ENCODE measurements around the gene SNX25.
"Not testable (repeated sequence)": the region's sequence is repeated elsewhere in the genome, so short reads cannot be mapped to it uniquely, and the experiment has no call there.

SNX25 gene

GRCh38 chr4:185235119-185235842 lies 25.9 kb downstream of the SNX25 start:
- DNase-seq, result no peak

DNA sequence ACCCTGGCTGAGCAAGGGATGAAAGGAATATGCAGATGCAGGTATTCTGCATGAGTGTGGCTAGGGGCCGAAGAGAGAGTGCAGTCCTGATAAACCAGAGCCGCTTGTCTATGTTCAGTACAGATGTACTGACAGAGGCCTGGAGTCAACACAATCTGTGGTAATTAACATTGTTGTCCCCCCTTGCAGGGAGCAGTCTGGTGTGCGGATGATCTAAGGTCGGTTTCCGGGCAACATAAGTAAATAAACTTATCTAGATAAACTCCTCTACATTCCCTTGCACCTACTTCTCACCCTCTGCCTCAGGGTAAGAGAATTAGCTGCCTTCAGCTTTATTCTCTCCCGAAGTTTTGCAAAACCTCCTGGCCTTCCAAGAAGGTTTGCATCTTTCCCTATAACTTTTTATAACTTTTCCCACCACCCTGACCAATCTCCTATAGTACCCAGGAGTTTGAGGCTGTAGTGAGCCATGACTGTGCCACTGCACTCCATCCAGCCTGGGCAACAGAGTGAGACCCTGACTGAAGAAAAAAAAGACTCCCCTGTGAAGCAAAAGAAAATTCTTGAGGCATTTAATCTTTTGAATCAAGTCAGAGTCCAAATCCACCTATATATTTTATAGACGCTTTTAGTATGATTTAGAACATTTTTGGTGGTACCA lies 26.6 kb downstream of the SNX25 start:
- DNase-seq, result peak; percentile 35

DNA sequence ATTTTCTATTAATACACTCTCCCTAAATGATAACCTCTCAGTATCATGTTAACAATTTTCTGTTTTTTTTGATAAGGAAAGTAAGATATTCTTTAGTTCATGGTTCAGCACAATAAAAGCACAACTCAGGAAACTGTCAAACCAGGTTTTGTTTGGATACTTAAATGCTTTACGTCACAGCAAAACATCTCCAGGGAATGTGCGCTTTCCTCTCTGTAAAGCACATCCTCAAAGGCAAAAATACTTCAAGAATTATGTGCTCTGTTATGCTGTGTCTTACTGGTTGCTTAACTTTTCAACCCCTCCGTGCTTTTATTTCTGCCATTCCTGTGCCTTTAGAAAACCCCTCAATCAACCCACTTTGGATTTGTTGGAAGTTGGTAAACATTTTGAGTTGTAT lies 27.8 kb downstream of the SNX25 start:
- DNase-seq, result no peak

DNA sequence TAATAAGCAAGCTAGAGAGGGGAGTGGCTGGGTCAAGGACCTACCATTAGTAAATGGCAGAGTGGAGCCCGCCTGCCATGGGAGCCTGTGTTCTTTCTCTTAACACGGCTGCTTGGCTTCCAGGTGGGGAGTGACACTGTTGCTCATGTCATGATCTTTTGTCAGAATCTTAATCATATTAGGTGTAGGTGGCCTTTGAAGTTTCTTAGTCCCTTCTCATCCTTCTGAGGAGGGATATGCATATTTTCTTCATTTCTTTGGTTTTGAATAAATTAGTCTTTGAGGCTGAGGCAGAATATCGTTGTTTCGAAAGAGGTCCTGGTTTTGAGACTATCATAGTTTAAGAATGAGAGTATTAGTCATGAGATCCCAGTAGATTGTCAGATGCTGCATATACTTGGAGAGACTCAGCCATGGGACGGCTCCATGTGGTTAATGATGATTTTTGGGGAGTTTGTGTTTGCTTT lies 28.9 kb downstream of the SNX25 start:
- no peak for DNase-seq

DNA sequence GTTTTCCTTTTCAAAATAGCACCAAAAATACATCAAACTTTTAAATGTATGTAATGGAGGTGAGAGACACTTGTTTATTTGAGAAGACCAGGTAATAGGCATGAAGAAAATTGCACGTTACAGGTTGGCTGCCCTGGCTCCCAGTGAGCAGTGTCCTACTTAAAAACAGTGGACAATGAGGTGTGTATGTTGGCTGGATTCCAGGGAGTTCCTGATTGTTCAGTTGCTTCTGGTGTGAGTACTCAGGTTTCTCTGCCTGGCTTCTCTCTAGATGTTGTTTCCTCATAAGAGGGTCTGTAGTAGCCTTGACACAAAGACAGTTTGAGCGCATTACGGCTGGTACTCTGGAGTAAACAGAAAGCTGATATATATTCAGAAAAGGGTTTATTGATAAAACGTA lies 29.4 kb downstream of the SNX25 start:
- no peak for DNase-seq

GRCh38 chr4:185240486-185240885 lies 31.1 kb downstream of the SNX25 start:
- DNase-seq, result not testable (repeated sequence)

GRCh38 chr4:185242749-185243533 lies 33.5 kb downstream of the SNX25 start:
- DNase-seq, result no peak

DNA sequence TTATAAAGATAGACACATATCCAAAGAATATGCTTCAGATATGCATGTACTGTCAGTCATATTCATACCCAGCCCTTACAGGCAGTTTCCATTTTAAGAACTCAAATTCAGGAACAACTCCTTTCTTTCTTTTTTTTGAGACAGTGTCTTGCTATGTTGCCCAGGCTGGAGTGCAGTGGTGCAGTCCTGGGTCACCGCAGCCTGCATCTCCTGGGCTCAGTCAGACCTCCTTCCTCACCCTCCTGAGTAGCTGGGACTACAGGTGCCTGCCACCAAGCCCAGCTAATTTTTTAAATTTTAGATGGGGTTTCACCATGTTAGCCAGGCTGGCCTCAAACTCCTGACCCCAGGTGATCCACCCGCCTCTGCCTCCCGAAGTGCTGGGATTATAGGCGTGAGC lies 34.5 kb downstream of the SNX25 start:
- DNase-seq, result no peak

DNA sequence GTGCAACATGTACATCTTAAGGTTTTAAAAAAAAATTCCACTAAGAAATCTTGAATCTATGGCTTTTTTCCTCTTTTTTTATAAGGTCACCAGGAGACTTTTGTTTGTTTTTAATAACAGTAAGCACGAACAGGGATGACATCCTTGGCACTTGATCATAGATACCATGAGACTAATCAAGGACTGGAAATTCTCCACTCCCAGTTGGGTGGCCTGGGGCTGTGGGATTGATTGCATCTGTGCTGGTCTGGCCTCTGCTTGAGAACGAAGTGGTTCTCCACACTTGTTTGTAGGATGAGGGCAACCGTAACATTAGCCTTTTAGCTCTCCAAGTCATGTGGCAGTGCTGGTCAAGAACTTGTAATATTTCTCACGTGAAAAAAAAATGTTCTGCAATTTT lies 35.4 kb downstream of the SNX25 start:
- DNase-seq, result no peak

- no peak for DNase-seq
Observed at GRCh38 chr4:185246453-185246852, 37.1 kb downstream of the SNX25 start.

- no peak for DNase-seq
Observed at GRCh38 chr4:185247151-185247550, 37.8 kb downstream of the SNX25 start.

- no peak for DNase-seq
Observed at GRCh38 chr4:185248393-185249039, 39.1 kb downstream of the SNX25 start.

GRCh38 chr4:185249105-185249504 lies 39.7 kb downstream of the SNX25 start:
- no peak for DNase-seq

GRCh38 chr4:185254434-185254833 lies 45.0 kb downstream of the SNX25 start:
- no peak for DNase-seq

- DNase-seq, result no peak
Observed at GRCh38 chr4:185255868-185256267, 46.5 kb downstream of the SNX25 start.

- peak; percentile 34 for DNase-seq
Observed at GRCh38 chr4:185256446-185256845, 47.0 kb downstream of the SNX25 start.

- no peak for DNase-seq
Observed at GRCh38 chr4:185257086-185257485, 47.7 kb downstream of the SNX25 start.

DNA sequence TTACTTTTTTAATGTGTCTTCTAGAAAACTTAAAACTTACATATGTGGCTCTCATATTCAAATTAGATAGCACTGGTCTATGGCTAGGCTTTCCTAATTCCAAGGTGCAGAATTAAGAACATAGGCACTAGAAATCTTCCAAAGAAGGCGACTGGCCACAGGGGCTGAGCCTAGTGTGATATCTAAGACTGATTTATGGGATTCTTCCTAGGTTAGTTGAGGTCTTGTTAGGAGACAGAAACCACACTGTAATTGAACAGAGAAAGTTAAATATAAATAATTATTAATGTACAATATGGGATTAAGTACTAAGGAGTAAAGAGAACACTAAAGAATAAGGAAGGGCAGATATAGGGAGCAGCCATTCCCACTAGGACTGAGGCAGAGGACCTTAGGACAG lies 48.3 kb downstream of the SNX25 start:
- no peak for DNase-seq

GRCh38 chr4:185258741-185259140 lies 49.3 kb downstream of the SNX25 start:
- not testable (repeated sequence) for DNase-seq

DNA sequence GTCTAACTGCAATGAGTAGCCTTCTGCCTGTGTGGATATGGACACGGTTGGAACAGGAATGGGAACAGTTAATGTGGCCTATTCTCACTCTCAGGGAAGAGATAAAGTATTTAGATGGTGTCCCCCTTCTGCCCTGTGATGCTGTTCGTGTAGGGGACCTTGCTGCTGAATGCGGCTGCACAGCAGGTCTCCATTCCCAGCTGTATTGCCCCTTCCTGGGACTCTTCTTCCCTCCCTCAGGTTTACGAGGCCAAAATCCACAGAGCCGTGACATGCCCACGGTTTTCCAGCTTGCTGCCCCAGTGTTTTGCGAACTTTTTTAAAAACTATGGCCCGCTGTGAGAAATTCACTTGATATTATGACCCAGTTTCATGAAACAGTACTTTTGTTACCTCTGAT lies 50.3 kb downstream of the SNX25 start:
- no peak for DNase-seq

DNA sequence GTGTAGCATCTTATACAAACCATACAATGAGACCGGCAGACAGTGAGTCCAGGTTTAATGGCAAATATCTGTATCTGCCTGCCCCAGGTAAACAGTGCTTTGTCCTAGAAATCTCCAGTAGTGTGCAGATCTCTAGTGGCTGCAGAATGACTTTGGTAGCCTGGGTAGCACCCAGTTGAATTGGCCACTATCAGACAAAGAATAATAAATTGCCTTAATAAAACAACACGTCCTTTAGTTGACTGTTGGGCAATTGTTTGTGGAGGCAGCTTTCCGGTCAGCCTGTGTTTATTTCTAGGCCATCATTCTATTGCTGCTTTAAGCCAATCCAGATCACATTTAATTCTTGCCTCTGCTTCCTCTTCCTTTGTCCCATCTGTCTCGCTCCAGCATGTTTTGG lies 52.5 kb downstream of the SNX25 start:
- DNase-seq, result no peak

GRCh38 chr4:185263419-185263818 lies 54.0 kb downstream of the SNX25 start:
- no peak for DNase-seq

DNA sequence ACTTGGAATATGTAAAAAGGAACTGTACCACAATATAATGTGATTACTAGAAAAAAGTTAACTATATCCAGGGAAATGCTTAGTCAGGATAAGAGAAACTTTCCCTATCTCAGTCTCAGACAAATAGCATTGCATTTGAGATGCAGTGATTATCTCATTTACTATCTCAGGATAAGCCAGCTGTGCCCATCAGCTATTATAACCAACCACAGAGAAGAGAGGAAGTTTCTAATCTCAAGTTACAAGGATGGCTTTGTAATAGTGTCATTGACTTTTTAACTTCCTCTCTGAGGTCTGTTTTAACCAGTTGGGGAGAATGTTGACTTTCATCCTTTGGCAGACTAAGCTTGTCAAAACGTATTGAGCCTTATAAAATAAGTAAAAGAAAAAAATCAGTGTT lies 56.5 kb downstream of the SNX25 start:
- peak; percentile 4 for DNase-seq

Data from kidney glomerular epithelial cell (primary cell).